Germinal center (tissue), 1 donor: ENCODE measurements around the gene OR4F15.

Source experiments
- DNase-seq: peaks from one replicate; pipeline ENCODE4 v3.0.0; 2012; ENCODE audit warnings: mixed read lengths, low spot score

Gene OR4F15

GRCh38 chr15:101804375-101804774 is 7.6 kb upstream of the OR4F15 start:
- no peak for DNase-seq

- no peak for DNase-seq
These were observed 7.1 kb upstream of the OR4F15 start for GRCh38 chr15:101804941-101805340.

- no peak for DNase-seq
These were observed 6.2 kb upstream of the OR4F15 start for GRCh38 chr15:101805605-101806345.

- DNase-seq = no peak
These were observed 4.6 kb upstream of the OR4F15 start for GRCh38 chr15:101807345-101807945.

GRCh38 chr15:101808201-101808600 is 3.8 kb upstream of the OR4F15 start:
- no peak for DNase-seq

GRCh38 chr15:101810456-101810855 is 1.5 kb upstream of the OR4F15 start:
- DNase-seq = no peak

GRCh38 chr15:101810876-101811275 is 1.1 kb upstream of the OR4F15 start:
- no peak for DNase-seq

- no peak for DNase-seq
These were observed 2.0 kb downstream of the OR4F15 start for GRCh38 chr15:101813803-101814534.

- no peak for DNase-seq
These were observed 8.8 kb downstream of the OR4F15 start for GRCh38 chr15:101820781-101821180.

- no peak for DNase-seq
These were observed 15.3 kb downstream of the OR4F15 start for GRCh38 chr15:101827257-101827656.

- DNase-seq = no peak
These were observed 16.8 kb downstream of the OR4F15 start for GRCh38 chr15:101828774-101829173.

GRCh38 chr15:101841656-101842055 is 29.7 kb downstream of the OR4F15 start:
- DNase-seq = no peak

- no peak for DNase-seq
These were observed 32.9 kb downstream of the OR4F15 start for GRCh38 chr15:101844916-101845315.

GRCh38 chr15:101852356-101852755 is 40.4 kb downstream of the OR4F15 start:
- DNase-seq = no peak
